HepG2 (cell line): Measurements from ENCODE around the gene RBM28.

Experiments used
- CTCF ChIP-seq: sonication (generic); formaldehyde crosslinking; IDR thresholded peaks from 2 replicates; pipeline ENCODE4 v1.5.0; 2020; ENCODE audit warnings: mild to moderate bottlenecking, missing genetic modification reagents, moderate library complexity
- POLR2AphosphoS5 ChIP-seq: IDR thresholded peaks from 2 replicates; pipeline ENCODE4 v1.6.1; 2012; ENCODE audit warnings: low read depth, low read length
- ZKSCAN1 ChIP-seq: fragments of 150-350 bp; IDR thresholded peaks from 2 replicates; pipeline ENCODE4 v1.6.1; 2014; ENCODE audit warnings: low read length

DNA sequence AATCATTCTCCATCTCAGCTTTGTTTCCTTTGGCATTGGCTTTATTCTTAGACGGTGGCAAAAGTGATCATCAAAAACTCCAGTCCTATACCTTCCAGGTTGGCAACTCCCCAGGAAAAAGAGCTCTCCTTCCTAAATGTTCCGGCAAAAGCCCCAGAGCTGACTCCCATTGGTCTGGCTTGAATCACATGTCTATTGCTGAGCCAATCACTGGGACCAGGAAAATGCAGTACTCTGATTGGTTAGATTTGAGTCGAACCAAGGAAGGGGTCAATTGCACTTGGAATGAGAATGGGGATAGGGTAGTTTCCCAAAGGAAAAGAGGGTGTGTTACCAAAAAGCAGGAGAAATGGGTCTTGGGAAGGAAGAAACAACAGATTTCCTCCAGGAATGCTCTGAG, 80.3 kb downstream of the RBM28 start:
- no peak for TF ChIP-seq POLR2AphosphoS5
- no peak for TF ChIP-seq ZKSCAN1
- no peak for TF ChIP-seq CTCF (CRISPR knock-in tag)
